Fibroblast of lung (primary cell): ENCODE data around the gene SRPK2. TPM values are rescaled to one million over a fixed set of nuclear protein-coding genes. Genes with fewer than 3 reads are reported as not detected.

Source experiments
- DNase-seq, 2 donors: peaks; one replicate each; pipeline versions ENCODE4 v3.0.0 to v3.0.0-alpha.2; 2010; ENCODE audit warnings: low read depth in 2 of 2
- H2AFZ ChIP-seq: 2 replicates; pipeline ENCODE4 v1.5.1; 2012; ENCODE audit warnings: low read length, control low read depth, inconsistent platforms
- H3K27ac ChIP-seq: 2 replicates; pipeline ENCODE4 v1.5.1; 2011; ENCODE audit warnings: low read length, control low read depth; ENCODE audit not compliant: insufficient read depth
- H3K27me3 ChIP-seq: 2 replicates; pipeline ENCODE4 v1.5.1; 2011; ENCODE audit warnings: mild to moderate bottlenecking, low read length; ENCODE audit not compliant: control insufficient read depth, insufficient read depth
- H3K36me3 ChIP-seq: 2 replicates; pipeline ENCODE4 v1.5.1; 2011; ENCODE audit warnings: low read length; ENCODE audit not compliant: control insufficient read depth, insufficient read depth
- H3K4me1 ChIP-seq: 2 replicates; pipeline ENCODE4 v1.5.1; 2011; ENCODE audit warnings: low read length; ENCODE audit not compliant: control insufficient read depth, insufficient read depth; ENCODE audit errors: extremely low read depth
- H3K4me2 ChIP-seq: 2 replicates; pipeline ENCODE4 v1.5.1; 2011; ENCODE audit warnings: low read length, control low read depth; ENCODE audit not compliant: insufficient read depth; ENCODE audit errors: extremely low read depth
- H3K4me3 ChIP-seq, 4 experiments: fragments of 200-600 bp in 1 of 4; sonication (generic) in 1 of 4; replicated peaks in 1 of 4; 2 replicates each; pipeline ENCODE4 v1.5.1; 2011 to 2016; ENCODE audit warnings: low read length in 4 of 4, low read depth in 3 of 4, mild to moderate bottlenecking in 3 of 4, control low read depth in 2 of 4, inconsistent platforms in 1 of 4, mixed read lengths in 1 of 4; ENCODE audit not compliant: insufficient read depth in 1 of 4; ENCODE audit errors: control extremely low read depth in 1 of 4
- H3K79me2 ChIP-seq: 2 replicates; pipeline ENCODE4 v1.5.1; 2012; ENCODE audit warnings: mild to moderate bottlenecking, low read length, inconsistent platforms; ENCODE audit not compliant: control insufficient read depth, insufficient read depth
- H3K9ac ChIP-seq: 2 replicates; pipeline ENCODE4 v1.5.1; 2011; ENCODE audit warnings: mild to moderate bottlenecking, low read length, control low read depth; ENCODE audit not compliant: insufficient read depth
- H3K9me3 ChIP-seq: 2 replicates; pipeline ENCODE4 v1.5.1; 2012; ENCODE audit warnings: low read depth, low read length; ENCODE audit not compliant: control insufficient read depth, insufficient read depth
- H4K20me1 ChIP-seq: 2 replicates; pipeline ENCODE4 v1.5.1; 2011; ENCODE audit warnings: low read length; ENCODE audit not compliant: control insufficient read depth, insufficient read depth; ENCODE audit errors: extremely low read depth
- EZH2 ChIP-seq: IDR thresholded peaks from 2 replicates; pipeline ENCODE4 v1.5.1; 2012; ENCODE audit warnings: low read length, control low read depth, mild to moderate bottlenecking; ENCODE audit errors: missing control alignments
- polyA plus RNA-seq, 2 donors: library from polyadenylated mRNA; depleted of rRNA in 1 of 2; stranded (reverse) in 1 of 2; unstranded in 1 of 2; fragments of >200 nt; gene quantifications; 2 replicates each; pipeline ENCODE4 v1.2.1, GENCODE V29; 2011 to 2012; ENCODE audit warnings: missing spikeins in 1 of 2
- total RNA-seq: library from RNA; depleted of rRNA; stranded (reverse); fragments of >200 nt; gene quantifications from 2 replicates; pipeline ENCODE4 v1.2.1, GENCODE V29; 2014
- TF ChIP-seq, protein P1 (sequence below), 2 donors: IDR thresholded peaks in 1 of 2; conservative IDR thresholded peaks in 1 of 2; 1 replicate in 1 of 2; 2 replicates in 1 of 2; pipeline ENCODE4 v1.5.1; 2011 to 2012; ENCODE audit warnings: low read length in 2 of 2, control low read depth in 1 of 2, inconsistent platforms in 1 of 2, low read depth in 1 of 2, mild to moderate bottlenecking in 1 of 2

SRPK2 gene
- total and polyA plus RNA-seq, 2 donors (not counting 1 experiment from before 2014, with no cell fraction given): 27.8 to 61.8 TPM

DNA sequence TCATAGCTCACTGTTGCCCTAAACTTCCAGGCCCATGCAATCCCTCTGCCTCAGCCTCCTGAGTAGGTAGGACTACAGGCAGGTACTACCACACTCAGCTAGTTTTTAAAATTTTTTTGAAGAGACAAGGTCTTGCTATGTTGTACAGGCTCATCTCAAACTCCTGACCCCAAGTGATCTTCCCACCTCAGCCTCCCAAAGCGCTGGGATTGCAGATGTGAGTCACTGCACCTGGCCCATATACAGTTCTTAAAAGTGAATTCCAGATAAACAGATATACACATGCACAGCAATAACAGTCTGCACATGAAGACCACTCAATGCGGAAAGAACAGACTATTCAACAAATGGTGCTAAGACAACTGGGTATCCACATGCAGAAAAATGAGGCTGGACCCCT lies 67.8 kb downstream of the SRPK2 start:
- Histone ChIP-seq H3K9ac (no peak overlapping the region), H3K36me3 (no peaks in the 10 kb centered on the region), H3K27me3 (no peaks in the 10 kb centered on the region), H3K27ac (no peak overlapping the region), H3K4me1 (no peaks in the 10 kb centered on the region), H3K4me3 (no peak overlapping the region), H4K20me1 (no peaks in the 10 kb centered on the region), H3K9me3 (no peaks in the 10 kb centered on the region), H3K79me2 (peaks cover 36% of the 10 kb centered on the region), H3K4me2 (no peak overlapping the region), H2AFZ (no peak overlapping the region)
- TF ChIP-seq EZH2: no peak
- TF ChIP-seq, protein P1, sequence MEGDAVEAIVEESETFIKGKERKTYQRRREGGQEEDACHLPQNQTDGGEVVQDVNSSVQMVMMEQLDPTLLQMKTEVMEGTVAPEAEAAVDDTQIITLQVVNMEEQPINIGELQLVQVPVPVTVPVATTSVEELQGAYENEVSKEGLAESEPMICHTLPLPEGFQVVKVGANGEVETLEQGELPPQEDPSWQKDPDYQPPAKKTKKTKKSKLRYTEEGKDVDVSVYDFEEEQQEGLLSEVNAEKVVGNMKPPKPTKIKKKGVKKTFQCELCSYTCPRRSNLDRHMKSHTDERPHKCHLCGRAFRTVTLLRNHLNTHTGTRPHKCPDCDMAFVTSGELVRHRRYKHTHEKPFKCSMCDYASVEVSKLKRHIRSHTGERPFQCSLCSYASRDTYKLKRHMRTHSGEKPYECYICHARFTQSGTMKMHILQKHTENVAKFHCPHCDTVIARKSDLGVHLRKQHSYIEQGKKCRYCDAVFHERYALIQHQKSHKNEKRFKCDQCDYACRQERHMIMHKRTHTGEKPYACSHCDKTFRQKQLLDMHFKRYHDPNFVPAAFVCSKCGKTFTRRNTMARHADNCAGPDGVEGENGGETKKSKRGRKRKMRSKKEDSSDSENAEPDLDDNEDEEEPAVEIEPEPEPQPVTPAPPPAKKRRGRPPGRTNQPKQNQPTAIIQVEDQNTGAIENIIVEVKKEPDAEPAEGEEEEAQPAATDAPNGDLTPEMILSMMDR (conservative IDR thresholded peaks at IDR 0.05 in 1 of 2, IDR thresholded peaks at IDR 0.05 in 1 of 2; ENCODE audit: low read depth in 1 of 2, low read length in 2 of 2): no peak
- DNase-seq: no peak

DNA sequence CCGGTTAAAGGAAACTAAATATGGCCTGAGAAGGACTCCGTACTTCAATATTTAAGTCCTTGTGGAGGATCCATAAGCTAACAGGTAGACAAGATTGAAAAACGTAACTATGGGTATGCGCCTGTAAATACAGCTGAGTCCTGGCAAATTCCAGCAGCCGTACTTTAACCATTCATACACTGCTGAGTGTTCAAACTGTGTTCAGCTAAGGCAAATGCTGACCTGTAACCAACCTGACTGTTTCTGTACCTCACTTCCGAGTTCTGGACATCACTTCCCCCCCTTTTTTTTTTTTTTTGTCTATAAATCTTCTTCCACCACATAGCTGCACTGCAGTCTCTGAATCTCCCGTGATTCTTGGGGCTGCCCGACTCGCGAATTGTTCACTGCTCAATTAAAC lies 69.1 kb downstream of the SRPK2 start:
- no peak for DNase-seq
- H3K4me3 ChIP-seq: no peak overlapping the region
- TF ChIP-seq, protein P1 (conservative IDR thresholded peaks at IDR 0.05 in 1 of 2, IDR thresholded peaks at IDR 0.05 in 1 of 2; ENCODE audit: low read depth in 1 of 2, low read length in 2 of 2): no peak
- no peak for TF ChIP-seq EZH2
- no peaks in the 10 kb centered on the region for H3K27me3 ChIP-seq
- no peak overlapping the region for H3K4me2 ChIP-seq
- H3K27ac ChIP-seq: no peak overlapping the region
- peaks cover 31% of the 10 kb centered on the region for H3K79me2 ChIP-seq
- H4K20me1 ChIP-seq: no peaks in the 10 kb centered on the region
- H3K4me1 ChIP-seq: no peaks in the 10 kb centered on the region
- H3K9ac ChIP-seq: no peak overlapping the region
- H3K9me3 ChIP-seq: no peaks in the 10 kb centered on the region
- H2AFZ ChIP-seq: no peak overlapping the region
- no peaks in the 10 kb centered on the region for H3K36me3 ChIP-seq

DNA sequence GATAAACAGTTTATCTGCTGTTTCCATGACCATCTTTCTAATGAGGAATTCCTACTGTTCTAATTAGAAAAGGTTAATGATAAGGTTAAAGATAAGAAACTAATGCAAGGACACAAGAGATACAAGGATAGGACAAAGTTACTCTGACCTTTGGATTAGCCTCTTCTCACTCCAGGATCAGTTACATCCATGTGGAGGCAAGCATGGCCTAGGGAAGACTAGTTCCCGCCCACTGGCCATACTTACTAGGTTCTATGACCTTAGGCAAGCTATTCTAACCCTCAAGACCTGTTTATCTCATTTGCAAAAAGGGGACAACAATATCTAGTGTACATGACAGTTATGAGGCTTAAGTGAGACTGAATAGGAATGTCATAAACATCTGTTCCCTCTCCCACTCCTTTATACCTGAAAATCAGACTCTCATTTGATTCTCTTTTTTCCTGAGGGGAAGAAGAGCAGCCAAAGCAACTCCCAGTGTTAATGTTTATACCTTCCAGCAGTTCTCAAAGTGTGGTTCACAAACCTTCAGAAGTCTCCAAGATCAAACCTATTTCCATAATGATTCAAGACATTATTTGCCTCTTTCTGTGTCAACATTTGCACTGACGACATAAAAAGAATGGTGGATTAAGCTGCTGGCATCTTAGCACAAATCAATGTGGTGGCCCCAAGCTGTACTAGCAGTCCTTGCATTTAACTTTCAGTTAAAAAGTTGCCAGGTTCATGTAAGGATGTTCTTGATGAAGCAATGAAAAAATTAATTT lies 72.0 kb downstream of the SRPK2 start:
- Histone ChIP-seq H3K4me2 (no peak overlapping the region), H3K79me2 (peaks cover 20% of the 10 kb centered on the region), H4K20me1 (no peaks in the 10 kb centered on the region), H3K27me3 (no peaks in the 10 kb centered on the region), H3K9me3 (no peaks in the 10 kb centered on the region), H3K4me3 (no peak overlapping the region), H2AFZ (no peak overlapping the region), H3K4me1 (no peaks in the 10 kb centered on the region), H3K9ac (no peak overlapping the region), H3K27ac (no peak overlapping the region), H3K36me3 (no peaks in the 10 kb centered on the region)
- TF ChIP-seq EZH2: no peak
- TF ChIP-seq, protein P1 (conservative IDR thresholded peaks at IDR 0.05 in 1 of 2, IDR thresholded peaks at IDR 0.05 in 1 of 2; ENCODE audit: low read depth in 1 of 2, low read length in 2 of 2): no peak
- DNase-seq: no peak
